CD14-positive monocyte (primary cell): ENCODE measurements around the gene PRC1. TPM values are rescaled to one million over a fixed set of nuclear protein-coding genes. Genes with fewer than 3 reads are reported as not detected.
A peak's percentile ranks its signal among the peaks of the same experiment; 100 is the strongest.

Source experiments
- DNase-seq, 3 donors: peaks; one replicate each; pipeline ENCODE4 v3.0.0-alpha.2; 2011 to 2022
- H2AFZ ChIP-seq: 2 replicates; pipeline ENCODE4 v1.6.0; 2012; ENCODE audit warnings: mild to moderate bottlenecking, low read depth, low read length, inconsistent platforms; ENCODE audit not compliant: insufficient read depth, poor library complexity, severe bottlenecking
- H3K27ac ChIP-seq, 2 donors: 1 replicate in 1 of 2; 2 replicates in 1 of 2; pipeline ENCODE4 v1.5.1; 2012 to 2013; ENCODE audit warnings: low read length in 2 of 2, control low read depth in 1 of 2, inconsistent platforms in 1 of 2, low read depth in 1 of 2, mild to moderate bottlenecking in 1 of 2
- H3K27me3 ChIP-seq, 2 donors: one replicate each; pipeline versions ENCODE4 v1.6.0 to v1.6.1; 2011 to 2013; ENCODE audit warnings: low read length in 2 of 2; ENCODE audit not compliant: control insufficient read depth in 2 of 2, insufficient read depth in 2 of 2
- H3K36me3 ChIP-seq, 2 donors: replicated peaks in 1 of 2; 1 replicate in 1 of 2; 2 replicates in 1 of 2; pipeline versions ENCODE4 v1.5.1 to v1.6.1; 2012 to 2013; ENCODE audit warnings: low read length in 2 of 2, control low read depth in 1 of 2, inconsistent platforms in 1 of 2, mild to moderate bottlenecking in 1 of 2; ENCODE audit not compliant: insufficient read depth in 2 of 2, control insufficient read depth in 1 of 2
- H3K4me1 ChIP-seq, 2 donors: 1 replicate in 1 of 2; 2 replicates in 1 of 2; pipeline versions ENCODE4 v1.5.1 to v1.6.1; 2012 to 2013; ENCODE audit warnings: low read length in 2 of 2, control low read depth in 1 of 2, inconsistent platforms in 1 of 2, mild to moderate bottlenecking in 1 of 2, moderate library complexity in 1 of 2; ENCODE audit not compliant: insufficient read depth in 2 of 2, control insufficient read depth in 1 of 2
- H3K4me2 ChIP-seq: replicated peaks from 2 replicates; pipeline ENCODE3; 2012; ENCODE audit warnings: low read length, moderate library complexity, mild to moderate bottlenecking; ENCODE audit not compliant: poor library complexity, severe bottlenecking; ENCODE audit errors: extremely low read depth
- H3K4me3 ChIP-seq, 3 experiments: fragments of 200-600 bp in 1 of 3; sonication (generic) in 1 of 3; replicated peaks in 1 of 3; 1 replicate in 2 of 3; 2 replicates in 1 of 3; pipeline ENCODE4 v1.5.1; 2011 to 2013; ENCODE audit warnings: low read length in 3 of 3, mild to moderate bottlenecking in 3 of 3, control low read depth in 2 of 3, low read depth in 2 of 3, inconsistent platforms in 1 of 3, moderate library complexity in 1 of 3
- H3K79me2 ChIP-seq: 2 replicates; pipeline ENCODE4 v1.6.0; 2012; ENCODE audit warnings: mild to moderate bottlenecking, control low read depth, inconsistent platforms, low read length, moderate library complexity; ENCODE audit not compliant: insufficient read depth
- H3K9ac ChIP-seq: 2 replicates; pipeline ENCODE4 v1.6.0; 2017; ENCODE audit warnings: low read length, mild to moderate bottlenecking; ENCODE audit not compliant: insufficient read depth, poor library complexity, severe bottlenecking
- H3K9me3 ChIP-seq, 2 donors: replicated peaks in 1 of 2; 1 replicate in 1 of 2; 2 replicates in 1 of 2; pipeline versions ENCODE4 v1.5.1 to v1.6.1; 2012 to 2013; ENCODE audit warnings: low read length in 2 of 2, control low read depth in 1 of 2; ENCODE audit not compliant: control insufficient read depth in 1 of 2, insufficient read depth in 1 of 2
- H4K20me1 ChIP-seq: 2 replicates; pipeline ENCODE4 v1.6.0; 2012; ENCODE audit warnings: mild to moderate bottlenecking, low read length, control low read depth, moderate library complexity; ENCODE audit not compliant: insufficient read depth
- H3K27ac Mint-ChIP-seq, 7 donors: one replicate each; pipeline ENCODE4 v1.8.0; 2020; ENCODE audit warnings: mild to moderate bottlenecking in 7 of 7, mixed read lengths in 7 of 7, moderate library complexity in 6 of 7, inconsistent platforms in 2 of 7
- H3K27me3 Mint-ChIP-seq, 3 donors: one replicate each; pipeline ENCODE4 v1.8.0; 2021 to 2022; ENCODE audit warnings: low read depth in 3 of 3, mild to moderate bottlenecking in 3 of 3, mixed read lengths in 3 of 3, moderate library complexity in 3 of 3, inconsistent platforms in 1 of 3
- H3K36me3 Mint-ChIP-seq, 2 donors: one replicate each; pipeline ENCODE4 v1.8.0; 2020; ENCODE audit warnings: mixed read lengths in 2 of 2, inconsistent platforms in 1 of 2, mild to moderate bottlenecking in 1 of 2
- H3K4me1 Mint-ChIP-seq: one replicate; pipeline ENCODE4 v1.8.0; 2020; ENCODE audit warnings: mild to moderate bottlenecking, mixed read lengths
- H3K4me3 Mint-ChIP-seq, 2 donors: one replicate each; pipeline ENCODE4 v1.8.0; 2020; ENCODE audit warnings: mild to moderate bottlenecking in 2 of 2, mixed read lengths in 2 of 2, moderate library complexity in 1 of 2
- H3K9me3 Mint-ChIP-seq, 7 donors: one replicate each; pipeline ENCODE4 v1.8.0; 2020 to 2022; ENCODE audit warnings: mixed read lengths in 7 of 7, mild to moderate bottlenecking in 6 of 7, moderate library complexity in 6 of 7, inconsistent platforms in 2 of 7
- CTCF ChIP-seq: fragments of 200-600 bp; IDR thresholded peaks from one replicate; pipeline ENCODE4 v1.8.0; 2022; ENCODE audit warnings: antibody characterized with exemption, mild to moderate bottlenecking
- WGBS: methylation state at CpG from one replicate; pipeline ENCODE4 v1.1.5; 2013; ENCODE audit warnings: missing lambda C conversion rate; ENCODE audit not compliant: insufficient coverage; 5-methylcytosine and 5-hydroxymethylcytosine counted together
- intact Hi-C, 2 donors: fragments of 100-400 bp; cut with micrococcal nuclease; formaldehyde crosslinking; loops; one replicate each; pipeline versions ENCODE4 v1.15.0 to v1.15.1; 2023
- polyA plus RNA-seq, 3 donors: library from polyadenylated mRNA; depleted of rRNA in 1 of 3; unstranded in 2 of 3; stranded (reverse) in 1 of 3; fragments of 300-500 nt in 2 of 3; fragments of >200 nt in 1 of 3; fragmentation: Illumina TruSeq in 2 of 3; gene quantifications; 1 replicate in 2 of 3; 2 replicates in 1 of 3; pipeline ENCODE4 v1.2.3, GENCODE V29; 2012 to 2021

The PRC1 gene
- polyA plus RNA-seq, 3 donors = 1.6 to 6.9 (median 2.0) TPM

- H3K27me3 Mint-ChIP-seq = peaks cover 0 to 2% (median 0%) of the 10 kb centered on the region in 3 donors
- peak within 1 kb of the TSS; percentile 77 for H3K9ac ChIP-seq
- no peaks in the 10 kb centered on the region for H3K9me3 Mint-ChIP-seq
Measured at GRCh38 chr15:90931828-90932659, 62.3 kb downstream of the PRC1 start, which contains the start of gene HDDC3. Gene HDDC3 (minus strand): TSS chr15:90932549. CDS start chr15:90932540, 9 bp downstream.

More at GRCh38 chr15:90931828-90932659, 62.3 kb downstream of the PRC1 start, which contains the start of gene HDDC3:
- Histone ChIP-seq H3K4me3 (peak within 1 kb of the TSS; percentile 51 to 81 (median 63)), H3K36me3 (no peaks in the 10 kb centered on the region), H3K79me2 (peaks cover 35% of the 10 kb centered on the region), H3K27me3 (no peaks in the 10 kb centered on the region), H3K9me3 (no peaks in the 10 kb centered on the region), H3K27ac (peak within 1 kb of the TSS; percentile 81 to 96), H3K4me1 (peaks cover 63 to 87% of the 10 kb centered on the region in 2 donors), H3K4me2 (peak within 1 kb of the TSS; percentile 98), H4K20me1 (no peaks in the 10 kb centered on the region), H2AFZ (peak within 1 kb of the TSS; percentile 88)
- intact Hi-C loops = loop anchor here in 1 of 2 donors (2.0 to 5.0 kb wide), 2 partner anchors 15 to 35 kb away; no protein-coding TSS in a partner anchor
- under 1% methylated on average over 37 of the region's 52 CpGs for WGBS
- Mint-ChIP-seq H3K27ac (peak within 1 kb of the TSS; percentile 92 to 97 (median 97)), H3K4me3 (peak within 1 kb of the TSS; percentile 88 to 97), H3K36me3 (peaks cover 10% of the 10 kb centered on the region in 2 donors), H3K4me1 (peaks cover 53% of the 10 kb centered on the region)
- TF ChIP-seq CTCF = peak; percentile 89
- DNase-seq = peak; percentile 81 to 84 (median 82)
